Osteocyte (in vitro differentiated cells): ENCODE measurements around the gene PLEKHH1. TPM values are rescaled to one million over a fixed set of nuclear protein-coding genes. Genes with fewer than 3 reads are reported as not detected.
A peak's percentile ranks its signal among the peaks of the same experiment; 100 is the strongest.

ENCODE experiments used
- DNase-seq: peaks from one replicate; pipeline ENCODE4 v3.0.0; 2021; ENCODE audit warnings: mixed read lengths; ENCODE audit not compliant: unreplicated experiment; ENCODE audit errors: extremely low spot score
- H3K27ac Mint-ChIP-seq: one replicate; pipeline ENCODE4 v1.8.0; 2021; ENCODE audit warnings: mild to moderate bottlenecking, mixed read lengths; ENCODE audit not compliant: unreplicated experiment
- H3K27me3 Mint-ChIP-seq: one replicate; pipeline ENCODE4 v1.8.0; 2021; ENCODE audit warnings: mixed read lengths; ENCODE audit not compliant: unreplicated experiment
- H3K36me3 Mint-ChIP-seq: one replicate; pipeline ENCODE4 v1.8.0; 2021; ENCODE audit warnings: mixed read lengths; ENCODE audit not compliant: unreplicated experiment
- H3K4me1 Mint-ChIP-seq: one replicate; pipeline ENCODE4 v1.8.0; 2021; ENCODE audit warnings: mixed read lengths; ENCODE audit not compliant: unreplicated experiment
- H3K4me3 Mint-ChIP-seq: one replicate; pipeline ENCODE4 v1.8.0; 2021; ENCODE audit warnings: mild to moderate bottlenecking, moderate library complexity, mixed read lengths; ENCODE audit not compliant: unreplicated experiment
- H3K9me3 Mint-ChIP-seq: one replicate; pipeline ENCODE4 v1.8.0; 2021; ENCODE audit warnings: mixed read lengths; ENCODE audit not compliant: unreplicated experiment
- CTCF ChIP-seq: fragments of 200-600 bp; sonication (generic); IDR thresholded peaks from 2 replicates; pipeline ENCODE4 v1.5.0; 2021; ENCODE audit warnings: antibody characterized with exemption, mild to moderate bottlenecking, moderate library complexity
- total RNA-seq: library from RNA; stranded (reverse); gene quantifications from 2 replicates; pipeline ENCODE4 v1.2.1, GENCODE V29; 2021

PLEKHH1 gene
- total RNA-seq, 1 donor from 2014 or later: 1.0 TPM

- H3K4me3 Mint-ChIP-seq: no peak overlapping the region
- DNase-seq: no peak
- H3K27ac Mint-ChIP-seq: no peak overlapping the region
- peaks cover 26% of the 10 kb centered on the region for H3K27me3 Mint-ChIP-seq
- H3K9me3 Mint-ChIP-seq: no peaks in the 10 kb centered on the region
- no peaks in the 10 kb centered on the region for H3K36me3 Mint-ChIP-seq
- H3K4me1 Mint-ChIP-seq: no peaks in the 10 kb centered on the region
- TF ChIP-seq CTCF: no peak
Measured at GRCh38 chr14:67508956-67509355, 24.1 kb upstream of the PLEKHH1 start.

- no peak overlapping the region for H3K27ac Mint-ChIP-seq
- H3K27me3 Mint-ChIP-seq: peaks cover 26% of the 10 kb centered on the region
- no peak for DNase-seq
- no peak overlapping the region for H3K4me3 Mint-ChIP-seq
- no peaks in the 10 kb centered on the region for H3K4me1 Mint-ChIP-seq
- H3K9me3 Mint-ChIP-seq: no peaks in the 10 kb centered on the region
- H3K36me3 Mint-ChIP-seq: no peaks in the 10 kb centered on the region
- no peak for TF ChIP-seq CTCF
Measured at GRCh38 chr14:67510121-67510520, 23.0 kb upstream of the PLEKHH1 start.

- TF ChIP-seq CTCF: no peak
- Mint-ChIP-seq H3K9me3 (no peaks in the 10 kb centered on the region), H3K36me3 (no peaks in the 10 kb centered on the region), H3K4me1 (no peaks in the 10 kb centered on the region), H3K27ac (no peak overlapping the region), H3K4me3 (no peak overlapping the region), H3K27me3 (peaks cover 26% of the 10 kb centered on the region)
- no peak for DNase-seq
Measured at GRCh38 chr14:67510836-67511235, 22.3 kb upstream of the PLEKHH1 start.

- Mint-ChIP-seq H3K27me3 (peaks cover 41% of the 10 kb centered on the region), H3K4me1 (no peaks in the 10 kb centered on the region), H3K27ac (no peak overlapping the region), H3K36me3 (no peaks in the 10 kb centered on the region), H3K4me3 (no peak overlapping the region), H3K9me3 (no peaks in the 10 kb centered on the region)
- DNase-seq: no peak
- no peak for TF ChIP-seq CTCF
Measured at GRCh38 chr14:67512463-67513310, 20.4 kb upstream of the PLEKHH1 start.

- Mint-ChIP-seq H3K36me3 (no peaks in the 10 kb centered on the region), H3K4me3 (peak overlapping the region; percentile 57), H3K9me3 (no peaks in the 10 kb centered on the region), H3K4me1 (no peaks in the 10 kb centered on the region), H3K27ac (no peak overlapping the region), H3K27me3 (peaks cover 47% of the 10 kb centered on the region)
- no peak for DNase-seq
- TF ChIP-seq CTCF: no peak
Measured at GRCh38 chr14:67513631-67514108, 19.4 kb upstream of the PLEKHH1 start.
